HG03045 (cell line): ENCODE measurements around the gene NOL4L.
"Not testable (repeated sequence)": the region's sequence is repeated elsewhere in the genome, so short reads cannot be mapped to it uniquely, and the experiment has no call there.

Source experiments
- ATAC-seq: cut with Tn5 transposase; IDR thresholded peaks from one replicate; pipeline ENCODE4 v1.9.1; 2021; ENCODE audit warnings: mild to moderate bottlenecking, moderate library complexity; ENCODE audit not compliant: unreplicated experiment

Gene NOL4L

DNA sequence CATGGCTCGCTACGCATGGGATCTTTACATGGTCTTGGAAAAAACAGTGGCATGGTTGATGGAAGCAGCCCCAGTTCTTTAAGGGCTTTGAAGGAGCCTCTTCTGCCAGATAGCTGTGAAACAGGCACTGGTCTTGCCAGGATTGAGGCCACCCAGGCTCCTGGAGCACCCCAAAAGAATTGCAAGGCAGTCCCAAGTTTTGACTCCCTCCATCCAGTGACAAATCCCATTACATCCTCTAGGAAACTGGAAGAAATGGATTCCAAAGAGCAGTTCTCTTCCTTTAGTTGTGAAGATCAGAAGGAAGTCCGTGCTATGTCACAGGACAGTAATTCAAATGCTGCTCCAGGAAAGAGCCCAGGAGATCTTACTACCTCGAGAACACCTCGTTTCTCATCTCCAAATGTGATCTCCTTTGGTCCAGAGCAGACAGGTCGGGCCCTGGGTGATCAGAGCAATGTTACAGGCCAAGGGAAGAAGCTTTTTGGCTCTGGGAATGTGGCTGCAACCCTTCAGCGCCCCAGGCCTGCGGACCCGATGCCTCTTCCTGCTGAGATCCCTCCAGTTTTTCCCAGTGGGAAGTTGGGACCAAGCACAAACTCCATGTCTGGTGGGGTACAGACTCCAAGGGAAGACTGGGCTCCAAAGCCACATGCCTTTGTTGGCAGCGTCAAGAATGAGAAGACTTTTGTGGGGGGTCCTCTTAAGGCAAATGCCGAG, 148.8 kb downstream of the NOL4L start:
- ATAC-seq, result no peak

DNA sequence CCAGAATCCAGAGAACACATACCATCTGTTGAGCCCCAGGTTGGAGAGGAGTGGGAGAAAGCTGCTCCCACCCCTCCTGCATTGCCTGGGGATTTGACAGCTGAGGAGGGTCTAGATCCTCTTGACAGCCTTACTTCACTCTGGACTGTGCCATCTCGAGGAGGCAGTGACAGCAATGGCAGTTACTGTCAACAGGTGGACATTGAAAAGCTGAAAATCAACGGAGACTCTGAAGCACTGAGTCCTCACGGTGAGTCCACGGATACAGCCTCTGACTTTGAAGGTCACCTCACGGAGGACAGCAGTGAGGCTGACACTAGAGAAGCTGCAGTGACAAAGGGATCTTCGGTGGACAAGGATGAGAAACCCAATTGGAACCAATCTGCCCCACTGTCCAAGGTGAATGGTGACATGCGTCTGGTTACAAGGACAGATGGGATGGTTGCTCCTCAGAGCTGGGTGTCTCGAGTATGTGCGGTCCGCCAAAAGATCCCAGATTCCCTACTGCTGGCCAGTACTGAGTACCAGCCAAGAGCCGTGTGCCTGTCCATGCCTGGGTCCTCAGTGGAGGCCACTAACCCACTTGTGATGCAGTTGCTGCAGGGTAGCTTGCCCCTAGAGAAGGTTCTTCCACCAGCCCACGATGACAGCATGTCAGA, 149.6 kb downstream of the NOL4L start:
- no peak for ATAC-seq

DNA sequence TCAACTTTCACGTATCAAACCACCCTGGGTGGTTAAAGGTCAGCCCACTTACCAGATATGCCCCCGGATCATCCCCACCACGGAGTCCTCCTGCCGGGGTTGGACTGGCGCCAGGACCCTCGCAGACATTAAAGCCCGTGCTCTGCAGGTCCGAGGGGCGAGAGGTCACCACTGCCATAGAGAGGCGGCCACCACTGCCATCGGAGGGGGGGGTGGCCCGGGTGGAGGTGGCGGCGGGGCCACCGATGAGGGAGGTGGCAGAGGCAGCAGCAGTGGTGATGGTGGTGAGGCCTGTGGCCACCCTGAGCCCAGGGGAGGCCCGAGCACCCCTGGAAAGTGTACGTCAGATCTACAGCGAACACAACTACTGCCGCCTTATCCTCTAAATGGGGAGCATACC, 150.7 kb downstream of the NOL4L start:
- ATAC-seq, result no peak

DNA sequence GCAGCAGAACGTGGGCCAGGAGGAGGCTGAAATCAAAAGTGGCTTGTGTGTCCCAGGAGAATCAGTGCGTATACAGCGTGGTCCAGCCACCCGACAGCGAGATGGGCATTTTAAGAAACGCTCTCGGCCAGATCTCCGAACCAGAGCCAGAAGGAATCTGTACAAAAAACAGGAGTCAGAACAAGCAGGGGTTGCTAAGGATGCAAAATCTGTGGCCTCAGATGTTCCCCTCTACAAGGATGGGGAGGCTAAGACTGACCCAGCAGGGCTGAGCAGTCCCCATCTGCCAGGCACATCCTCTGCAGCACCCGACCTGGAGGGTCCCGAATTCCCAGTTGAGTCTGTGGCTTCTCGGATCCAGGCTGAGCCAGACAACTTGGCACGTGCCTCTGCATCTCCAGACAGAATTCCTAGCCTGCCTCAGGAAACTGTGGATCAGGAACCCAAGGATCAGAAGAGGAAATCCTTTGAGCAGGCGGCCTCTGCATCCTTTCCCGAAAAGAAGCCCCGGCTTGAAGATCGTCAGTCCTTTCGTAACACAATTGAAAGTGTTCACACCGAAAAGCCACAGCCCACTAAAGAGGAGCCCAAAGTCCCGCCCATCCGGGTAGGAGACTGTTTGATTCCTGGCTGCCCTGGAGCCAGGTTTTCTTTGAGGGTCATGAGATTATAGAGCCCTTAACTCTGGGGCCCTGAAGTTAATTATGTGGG, 151.7 kb downstream of the NOL4L start:
- no peak for ATAC-seq

DNA sequence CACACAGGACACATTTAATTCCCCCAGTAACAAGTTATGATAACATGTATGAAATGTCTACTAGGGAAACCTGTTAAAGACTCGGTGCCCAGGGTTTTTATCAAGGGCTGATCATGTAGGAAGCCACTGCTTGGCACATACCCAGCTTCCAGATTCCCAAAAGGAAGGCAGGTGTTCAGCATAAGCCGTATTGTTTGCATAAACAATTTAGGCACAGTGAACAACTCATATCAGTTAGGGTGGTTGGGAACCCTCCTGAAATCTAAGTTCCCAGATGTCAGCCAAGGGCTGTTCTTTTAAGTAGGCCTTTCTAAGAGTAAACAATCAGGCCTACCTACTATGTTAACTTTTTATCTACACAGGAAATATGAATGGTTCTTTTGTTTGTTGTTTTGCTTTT, 152.9 kb downstream of the NOL4L start:
- ATAC-seq, result no peak

DNA sequence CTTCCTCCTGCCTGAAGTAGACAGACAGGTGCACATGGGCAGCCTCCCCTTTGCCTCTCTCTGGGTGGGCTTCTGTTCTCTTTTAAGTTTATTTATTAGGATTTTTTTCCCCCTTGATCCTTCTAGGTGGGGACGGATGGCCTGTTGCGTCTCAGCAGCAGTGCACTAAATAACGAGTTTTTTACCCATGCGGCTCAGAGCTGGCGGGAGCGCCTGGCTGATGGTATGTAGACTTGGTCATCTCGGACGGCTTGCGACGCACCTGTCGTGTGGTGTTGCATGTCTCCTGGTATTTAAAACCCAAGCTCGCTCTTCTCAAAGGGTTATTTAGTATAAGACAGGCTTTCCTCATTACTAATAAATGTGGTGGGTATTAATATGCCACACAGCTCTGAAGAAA, 153.7 kb downstream of the NOL4L start:
- no peak for ATAC-seq

DNA sequence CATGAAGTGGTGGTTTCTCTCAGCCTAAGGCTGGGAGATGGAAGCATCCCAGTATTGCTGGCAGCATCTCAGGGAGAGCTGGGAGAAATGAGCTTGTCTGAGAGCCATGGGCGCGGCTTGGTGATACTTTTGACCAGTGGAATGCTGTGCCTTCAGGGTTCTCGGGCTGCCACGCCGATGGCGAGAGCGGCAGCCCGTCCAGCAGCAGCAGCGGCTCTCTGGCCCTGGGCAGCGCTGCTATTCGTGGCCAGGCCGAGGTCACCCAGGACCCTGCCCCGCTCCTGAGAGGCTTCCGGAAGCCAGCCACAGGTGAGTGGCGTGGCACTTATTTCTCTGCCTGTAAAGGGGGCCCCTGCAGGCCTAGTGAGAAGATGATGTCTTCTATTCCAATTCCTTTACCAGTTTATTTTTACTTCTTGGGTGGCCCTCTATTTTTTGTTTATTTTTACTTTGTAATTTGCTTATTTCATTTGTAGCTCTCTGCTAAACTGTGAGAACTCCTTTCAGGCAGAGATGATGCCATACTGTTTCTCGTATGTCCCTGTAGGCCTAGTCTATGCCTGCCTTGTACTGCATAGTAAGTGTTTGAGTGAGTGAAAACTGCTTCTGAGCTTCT, 155.3 kb downstream of the NOL4L start:
- no peak for ATAC-seq

DNA sequence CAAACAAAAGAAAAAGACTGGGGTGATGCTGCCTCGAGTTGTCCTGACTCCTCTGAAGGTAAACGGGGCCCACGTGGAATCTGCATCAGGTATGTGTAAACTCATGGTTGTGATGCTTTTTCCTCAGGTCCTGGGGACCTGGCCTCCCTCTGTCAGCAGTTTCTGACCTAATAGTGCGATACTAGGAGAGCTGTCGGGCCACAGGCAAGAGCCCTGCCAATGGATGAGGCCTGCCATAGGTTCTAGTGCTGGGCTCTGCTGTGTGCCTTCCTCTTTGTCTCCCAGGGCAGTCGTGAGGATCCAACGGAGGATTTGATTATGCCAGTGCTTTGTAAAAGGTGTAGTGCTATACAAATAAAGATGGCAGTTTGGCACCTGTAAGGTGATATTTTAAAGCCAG, 155.8 kb downstream of the NOL4L start:
- ATAC-seq, result no peak

DNA sequence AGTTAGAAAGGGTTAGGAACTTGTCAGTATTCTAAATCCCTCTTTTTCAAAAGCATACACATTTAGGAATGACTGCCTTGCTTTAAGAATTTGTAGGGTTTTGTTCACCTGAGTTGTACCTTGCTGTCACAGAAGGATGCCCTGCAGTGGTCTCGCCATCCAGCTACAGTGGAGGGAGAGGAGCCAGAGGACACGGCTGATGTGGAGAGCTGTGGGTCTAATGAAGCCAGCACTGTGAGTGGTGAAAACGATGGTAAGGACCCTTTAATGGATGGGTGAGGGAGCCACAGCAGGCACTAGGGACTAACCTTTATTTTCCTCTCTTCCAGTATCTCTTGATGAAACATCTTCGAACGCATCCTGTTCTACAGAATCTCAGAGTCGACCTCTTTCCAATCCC, 157.1 kb downstream of the NOL4L start:
- ATAC-seq, result no peak

DNA sequence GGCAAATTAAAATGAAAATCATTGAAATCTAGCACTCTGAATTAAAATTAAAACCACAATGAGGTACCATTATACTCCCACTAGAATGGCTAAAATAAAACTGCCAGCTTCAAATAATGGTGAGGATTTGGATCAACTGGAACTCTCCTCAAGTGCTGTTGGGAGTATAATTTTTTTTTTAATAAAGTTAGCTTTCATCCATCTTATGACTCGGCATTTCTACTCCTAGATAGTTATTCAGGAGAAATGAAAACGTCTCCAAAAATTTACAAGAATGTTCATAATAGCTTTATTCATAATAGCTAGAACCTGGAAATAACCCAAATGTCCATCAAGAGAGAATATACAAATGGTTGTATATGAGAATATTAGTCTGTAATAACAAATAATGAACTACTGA, 163.8 kb downstream of the NOL4L start:
- ATAC-seq, result no peak

DNA sequence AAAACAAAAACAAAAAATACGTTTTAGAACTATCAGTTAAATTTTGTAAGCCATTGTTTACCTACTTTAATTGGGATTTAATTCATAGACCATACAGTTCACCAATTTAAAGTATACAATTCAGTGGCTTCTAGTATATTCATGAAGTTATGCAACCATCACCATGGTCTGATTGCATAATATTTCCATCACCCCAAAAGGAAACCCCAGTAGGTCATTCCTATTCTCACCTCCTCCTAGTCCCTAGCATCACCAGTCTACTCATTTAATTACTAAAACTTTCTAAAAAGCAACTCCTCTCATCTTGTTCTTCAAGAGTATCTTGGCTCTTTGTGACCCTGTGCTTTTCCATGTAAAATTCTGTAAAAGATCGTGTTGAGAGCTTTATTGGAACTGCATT, 166.8 kb downstream of the NOL4L start:
- no peak for ATAC-seq

DNA sequence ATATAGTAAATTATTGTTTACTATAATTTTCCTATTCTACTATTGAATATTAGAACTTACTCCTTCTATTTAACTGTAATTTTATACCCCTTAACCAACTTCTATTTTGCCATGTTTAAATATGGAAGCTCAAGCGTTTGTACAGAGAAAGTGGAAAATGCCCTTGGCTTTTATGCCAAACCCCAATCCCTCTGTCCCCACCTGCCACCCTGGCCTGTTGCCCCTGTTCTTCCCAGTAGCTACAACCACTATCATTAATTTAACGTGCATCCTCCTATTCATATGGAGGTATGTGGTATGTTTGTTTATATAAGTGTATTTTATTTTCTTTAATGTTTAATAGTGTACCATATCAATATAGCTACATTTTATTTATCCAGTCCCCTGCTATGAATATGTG, 168.9 kb downstream of the NOL4L start:
- no peak for ATAC-seq

DNA sequence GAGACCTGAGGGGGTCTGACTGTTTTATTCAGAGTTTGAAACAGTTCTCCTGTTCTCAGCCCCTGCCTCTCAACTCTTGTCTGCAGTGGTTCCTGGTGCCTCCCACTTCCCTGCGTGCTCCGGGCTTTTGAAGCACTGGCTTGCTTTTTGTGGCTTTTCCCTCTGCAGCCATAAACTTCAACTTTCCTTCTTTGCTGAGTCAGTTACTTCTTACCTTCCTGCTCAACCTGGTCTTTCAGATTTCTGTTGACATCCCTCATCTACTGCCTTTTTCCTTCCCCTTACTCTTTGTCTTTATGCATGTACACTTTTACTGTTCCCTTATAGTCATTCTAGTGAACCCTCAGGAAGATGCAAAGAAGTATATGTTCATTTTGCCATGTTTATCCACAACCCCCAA, 169.6 kb downstream of the NOL4L start:
- no peak for ATAC-seq

DNA sequence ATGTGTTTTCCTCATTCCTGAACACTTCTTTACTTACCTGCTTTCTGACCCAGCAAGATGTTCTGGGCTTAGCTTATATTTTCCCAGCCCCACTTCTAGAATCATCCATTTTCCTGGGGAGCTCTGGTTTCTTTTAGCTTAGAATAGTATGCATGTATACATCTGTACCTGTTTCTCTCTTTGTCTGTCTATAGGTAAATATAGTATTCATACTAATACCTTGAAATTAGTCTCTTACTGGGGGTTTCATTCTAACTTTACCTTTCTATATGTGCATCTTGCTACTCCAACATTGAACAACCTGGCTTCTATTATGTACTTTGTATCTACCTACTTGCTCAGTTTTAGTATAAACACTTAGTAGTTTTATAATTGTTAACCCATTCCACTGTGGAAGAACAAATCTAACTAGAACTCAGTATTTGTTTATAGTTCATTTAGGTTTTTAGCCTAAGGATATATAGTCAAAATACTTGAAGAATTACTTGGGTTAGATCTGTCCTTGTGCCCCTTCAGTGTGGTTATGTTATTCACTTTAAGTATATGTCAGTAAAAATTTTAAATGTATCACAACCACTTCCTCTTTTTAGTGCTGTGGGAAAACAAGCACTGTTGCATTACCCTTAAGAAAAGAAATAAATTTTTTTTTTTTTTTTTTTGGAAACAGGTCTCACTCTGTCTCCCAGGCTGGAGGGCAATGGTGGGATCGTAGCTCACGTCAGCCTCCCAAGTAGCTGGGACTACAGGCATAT, 173.0 kb downstream of the NOL4L start:
- ATAC-seq, result no peak

DNA sequence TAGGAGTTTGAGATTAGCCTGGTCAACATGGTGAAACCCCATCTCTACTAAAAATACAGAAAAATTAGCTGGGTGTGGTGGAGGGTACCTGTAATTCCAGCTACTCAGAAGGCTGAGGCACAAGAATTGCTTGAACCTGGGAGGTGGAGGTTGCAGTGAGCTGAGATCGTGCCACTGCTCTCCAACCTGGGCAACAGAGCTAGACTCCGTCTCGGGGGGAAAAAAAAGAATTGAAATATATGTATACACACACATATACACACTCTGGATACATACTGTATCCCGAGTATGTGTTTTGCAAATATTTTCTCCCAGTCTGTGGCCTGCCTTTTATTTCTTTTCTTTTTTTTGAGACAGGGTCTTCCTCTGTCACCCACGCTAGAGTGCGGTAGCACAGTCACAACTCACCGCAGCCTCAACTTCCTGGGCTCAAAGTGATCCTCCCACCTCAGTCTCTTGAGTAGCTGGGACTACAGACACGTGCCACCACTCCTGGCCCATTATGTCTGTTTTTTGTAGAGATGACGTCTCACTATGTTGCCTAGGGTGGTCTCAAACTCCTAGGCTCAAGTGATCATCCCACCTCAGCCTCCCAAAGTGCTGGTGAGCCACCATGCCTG, 177.9 kb downstream of the NOL4L start:
- not testable (repeated sequence) for ATAC-seq

DNA sequence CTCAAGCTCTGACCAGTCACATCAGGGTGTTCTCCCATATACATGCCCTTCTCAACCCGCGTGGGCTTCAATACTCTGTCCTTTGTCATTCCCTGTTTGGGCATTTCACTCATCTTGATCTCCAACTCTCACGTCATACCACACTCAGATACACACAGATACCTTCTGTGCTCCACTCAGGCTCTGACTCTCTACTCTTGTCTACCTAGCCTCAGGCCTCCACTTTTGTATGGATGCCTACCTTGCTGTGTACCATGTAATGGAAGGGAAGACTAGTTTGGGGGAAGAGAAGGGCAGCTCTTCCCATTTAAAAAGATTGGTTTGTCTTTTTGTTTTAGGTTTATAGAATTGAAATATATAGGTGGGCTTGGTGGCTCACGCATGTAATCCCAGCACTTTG, 178.4 kb downstream of the NOL4L start:
- no peak for ATAC-seq

DNA sequence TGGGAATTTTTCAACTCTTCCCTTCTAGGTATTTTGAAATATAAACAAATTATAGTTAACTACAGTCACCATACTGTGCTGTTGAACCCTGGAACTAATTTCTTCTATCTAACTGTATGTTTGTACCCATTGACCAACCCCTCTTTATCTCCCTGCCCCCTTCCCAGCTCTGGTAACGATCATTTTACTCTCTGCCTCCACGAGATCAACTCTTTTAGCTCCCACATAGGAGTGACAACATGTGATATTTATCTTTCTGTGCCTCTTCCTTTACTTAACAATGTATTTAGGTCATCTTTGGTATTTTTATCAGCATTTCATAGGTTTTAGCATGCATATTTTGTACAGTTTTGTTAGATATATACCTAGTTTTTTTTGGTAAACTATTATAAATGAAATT, 181.1 kb downstream of the NOL4L start:
- no peak for ATAC-seq

DNA sequence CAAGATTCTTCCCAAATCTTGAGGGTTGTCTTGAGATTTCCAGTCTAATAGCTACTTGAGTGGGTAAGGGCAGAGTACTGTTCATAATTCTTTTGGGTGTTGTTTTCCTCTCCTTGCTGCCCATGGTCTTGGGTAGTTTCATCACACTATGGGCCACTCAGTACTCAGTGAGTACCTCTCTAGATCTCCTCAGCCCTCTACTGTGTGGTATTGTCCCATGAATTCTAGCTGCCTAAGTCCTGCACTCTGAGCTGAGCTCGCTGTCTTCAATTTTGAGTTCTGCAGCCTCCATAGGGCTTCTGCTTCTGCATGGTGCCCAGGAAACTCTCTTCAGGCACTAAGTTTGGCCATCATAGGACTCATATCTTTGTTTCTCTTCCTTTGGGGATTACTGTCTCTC, 184.7 kb downstream of the NOL4L start:
- ATAC-seq, result no peak

DNA sequence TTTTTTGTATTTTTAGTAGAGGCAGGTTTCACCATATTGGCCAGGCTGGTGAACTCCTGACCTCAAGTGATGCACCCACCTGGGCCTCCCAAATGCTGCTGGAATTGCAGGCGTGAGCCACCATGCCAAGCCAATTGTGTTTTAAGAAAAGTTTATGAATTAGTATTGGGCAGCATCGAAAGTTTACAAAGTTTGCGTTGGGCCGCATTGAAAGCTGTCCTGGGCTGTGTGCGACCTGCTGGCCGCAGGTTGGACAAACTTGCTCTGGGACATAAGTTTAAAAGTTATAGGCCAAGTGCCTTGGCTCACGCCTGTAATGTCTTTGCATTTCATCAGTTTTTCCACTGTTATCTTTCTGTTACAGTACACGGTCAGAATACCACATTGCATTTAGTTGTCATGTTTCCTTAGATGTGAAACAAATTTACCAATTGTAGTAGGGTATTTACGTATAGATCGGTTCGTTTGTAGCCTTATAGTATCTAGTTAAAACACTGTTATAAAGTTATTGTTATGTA, 187.5 kb downstream of the NOL4L start:
- ATAC-seq, result no peak

DNA sequence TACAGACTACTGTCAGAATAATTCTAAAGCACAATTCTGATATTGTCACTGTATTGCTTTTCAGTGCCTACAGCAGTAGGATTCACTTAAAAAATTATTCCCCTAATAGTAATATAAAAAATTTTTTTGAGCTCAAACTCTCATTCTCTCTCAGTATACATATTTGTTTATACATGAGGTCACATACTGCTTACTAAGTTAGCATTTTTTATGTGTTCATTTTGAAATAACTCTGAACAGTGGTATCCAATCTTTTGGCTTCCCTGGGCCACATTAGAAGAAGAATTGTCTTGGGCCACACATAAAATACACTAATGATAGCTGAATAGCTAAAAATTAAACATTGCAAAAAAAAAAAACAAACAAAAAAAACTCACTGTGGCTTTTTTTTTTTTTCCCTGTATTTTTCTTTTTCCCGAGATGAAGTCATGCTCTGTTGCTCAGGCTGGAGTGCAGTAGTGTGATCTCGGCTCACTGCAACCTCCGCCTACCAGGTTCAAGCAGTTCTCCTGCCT, 188.4 kb downstream of the NOL4L start:
- ATAC-seq, result no peak
